Natural killer cell treated with Interleukin-12 subunit alpha and Interleukin-12 subunit beta and Interleukin-15 and Interleukin-18, amount 100 ng/mL, for 72 hours (primary cell): ENCODE measurements around the gene KLHL40. TPM values are rescaled to one million over a fixed set of nuclear protein-coding genes. Genes with fewer than 3 reads are reported as not detected.
A peak's percentile ranks its signal among the peaks of the same experiment; 100 is the strongest.

Experiments used
- ATAC-seq, 2 donors: fragments of 150-1000 bp; cut with Tn5 transposase in 1 of 2; sonication (Bioruptor Pico), chemical (Tn5 transposase) in 1 of 2; 2 replicates each; pipeline ENCODE4 v1.10.0; 2021
- DNase-seq: peaks from one replicate; pipeline ENCODE4 v3.0.0; 2022; ENCODE audit warnings: low spot score
- H3K27ac Mint-ChIP-seq, 2 donors: 1 replicate in 1 of 2; 2 replicates in 1 of 2; pipeline ENCODE4 v1.8.0; 2022; ENCODE audit warnings: mixed read lengths in 2 of 2, mild to moderate bottlenecking in 1 of 2, moderate library complexity in 1 of 2
- H3K27me3 Mint-ChIP-seq, 2 donors: 1 replicate in 1 of 2; 2 replicates in 1 of 2; pipeline ENCODE4 v1.8.0; 2022; ENCODE audit warnings: mixed read lengths in 2 of 2
- H3K36me3 Mint-ChIP-seq: one replicate; pipeline ENCODE4 v1.8.0; 2022; ENCODE audit warnings: mixed read lengths
- H3K4me1 Mint-ChIP-seq, 2 donors: 1 replicate in 1 of 2; 2 replicates in 1 of 2; pipeline ENCODE4 v1.8.0; 2022; ENCODE audit warnings: low read depth in 2 of 2, mixed read lengths in 2 of 2, mild to moderate bottlenecking in 1 of 2
- H3K4me3 Mint-ChIP-seq: one replicate; pipeline ENCODE4 v1.8.0; 2022; ENCODE audit warnings: mixed read lengths
- H3K9me3 Mint-ChIP-seq: 2 replicates; pipeline ENCODE4 v1.8.0; 2022; ENCODE audit warnings: mixed read lengths
- total RNA-seq, 2 donors: library from RNA; stranded (reverse); gene quantifications; one replicate each; pipeline ENCODE4 v1.2.3, GENCODE V29; 2022

KLHL40 gene
- total RNA-seq, 2 donors from 2014 or later, result not detected

DNA sequence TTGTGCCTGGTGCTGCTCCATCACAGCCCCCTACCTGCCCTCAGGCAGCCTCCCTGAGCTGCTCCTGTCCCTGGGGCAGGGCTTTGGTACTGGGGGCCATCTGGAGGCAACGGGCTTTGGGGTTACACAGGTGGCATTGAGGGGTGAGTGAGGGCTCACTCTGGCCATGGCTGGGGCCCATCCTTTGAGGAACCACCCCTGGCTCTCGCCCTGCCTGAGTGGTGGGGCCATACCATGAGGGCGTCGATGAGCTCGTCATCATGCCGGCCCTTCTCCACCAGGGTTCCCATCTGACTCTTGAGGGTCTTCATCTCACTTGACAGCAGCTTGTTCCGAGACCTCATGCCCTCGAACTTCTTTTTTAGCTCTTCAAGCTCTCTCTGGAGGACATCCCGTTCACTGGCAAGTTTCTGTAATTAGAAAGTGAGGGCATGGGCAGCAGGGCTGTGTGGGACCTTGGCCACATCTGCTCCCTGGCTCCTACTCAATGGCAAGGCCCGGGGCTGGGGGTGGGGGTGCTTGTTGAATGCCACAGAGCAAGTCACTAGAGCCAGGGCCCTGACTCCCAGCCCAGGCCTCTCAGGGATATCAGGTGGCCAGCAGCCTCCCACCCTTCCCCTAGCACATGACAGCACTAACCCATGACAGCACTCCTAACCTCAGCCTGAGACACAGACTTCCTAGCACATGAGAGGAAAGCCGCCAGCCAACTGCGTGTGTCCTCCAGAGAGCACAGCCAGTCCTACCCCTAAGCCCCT, 54.2 kb downstream of the KLHL40 start:
- H3K4me1 Mint-ChIP-seq, result no peaks in the 10 kb centered on the region
- ATAC-seq (peak; percentile 26 to 50), DNase-seq (no peak)
- H3K9me3 Mint-ChIP-seq, result no peaks in the 10 kb centered on the region
- peaks cover 0 to 3% of the 10 kb centered on the region in 2 donors for H3K27me3 Mint-ChIP-seq
- H3K36me3 Mint-ChIP-seq, result no peaks in the 10 kb centered on the region
- H3K4me3 Mint-ChIP-seq, result no peak overlapping the region
- no peak overlapping the region for H3K27ac Mint-ChIP-seq

DNA sequence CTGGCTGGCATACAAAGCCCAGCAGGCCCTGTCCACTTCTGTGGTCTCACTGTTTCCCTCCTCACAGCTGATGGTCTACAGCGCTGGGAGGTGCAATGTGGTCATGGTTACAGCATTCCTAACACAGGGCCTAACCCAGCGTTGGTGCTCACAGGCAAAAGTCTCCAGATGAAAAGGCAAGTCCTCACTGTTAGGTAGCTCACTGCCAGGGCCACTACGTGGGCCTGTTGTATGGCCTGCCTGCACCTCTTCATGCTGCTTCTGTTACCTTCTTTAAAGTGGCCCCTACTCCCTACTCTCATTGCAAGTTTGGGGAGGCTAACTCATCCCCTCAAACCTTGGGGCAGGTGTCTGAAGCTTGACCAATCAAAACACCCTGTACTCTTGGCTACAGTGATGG, 56.5 kb downstream of the KLHL40 start:
- no peaks in the 10 kb centered on the region for H3K9me3 Mint-ChIP-seq
- no peak overlapping the region for H3K4me3 Mint-ChIP-seq
- H3K4me1 Mint-ChIP-seq, result no peaks in the 10 kb centered on the region
- peak in 1 of 2 donors; percentile 11 for ATAC-seq
- no peaks in the 10 kb centered on the region for H3K36me3 Mint-ChIP-seq
- H3K27ac Mint-ChIP-seq, result no peak overlapping the region
- no peak for DNase-seq
- no peaks in the 10 kb centered on the region for H3K27me3 Mint-ChIP-seq

Other genes starting within 250 kb of the KLHL40 start
- under 1 TPM in 1 of 2 donors, not detected in 1; 0.69 TPM for gene VIPR1, start 182.9 kb upstream of the KLHL40 start, total RNA-seq
- 10 to 100 TPM; 47.1 to 49.7 TPM for gene SEC22C, start 103.6 kb upstream of the KLHL40 start, total RNA-seq
- 10 to 100 TPM; 48.5 to 51.5 TPM for gene SS18L2, start 94.7 kb upstream of the KLHL40 start, total RNA-seq
- 100 to 1,000 TPM in 1 of 2 donors, 10 to 100 TPM in 1; 85.4 to 145 TPM for gene NKTR, start 84.9 kb upstream of the KLHL40 start, total RNA-seq
- 1 to 10 TPM; 1.9 to 2.7 TPM for gene ZBTB47, start 31.8 kb upstream of the KLHL40 start, total RNA-seq
- not detected for gene HHATL, start 17.3 kb downstream of the KLHL40 start, total RNA-seq
- gene CCDC13, start 87.7 kb downstream of the KLHL40 start, total RNA-seq, result 1 to 10 TPM; 1.0 to 1.2 TPM
- gene HIGD1A, start 119.0 kb downstream of the KLHL40 start, total RNA-seq, result 10 to 100 TPM; 60.0 to 78.4 TPM
- 10 to 100 TPM in 1 of 2 donors, 1 to 10 TPM in 1; 2.3 to 11.5 TPM for gene ACKR2, start 123.9 kb downstream of the KLHL40 start, total RNA-seq
- under 1 TPM in 1 of 2 donors, not detected in 1; 0.14 TPM for gene CYP8B1, start 190.3 kb downstream of the KLHL40 start, total RNA-seq
- under 1 TPM; 0.36 to 0.42 TPM for gene ZNF662, start 220.6 kb downstream of the KLHL40 start, total RNA-seq